Neural progenitor cell (in vitro differentiated cells): ENCODE results near the gene FAM180A. TPM values are rescaled to one million over a fixed set of nuclear protein-coding genes. Genes with fewer than 3 reads are reported as not detected.

Experiments
- DNase-seq: peaks from one replicate; pipeline ENCODE4 v3.0.0-alpha.2; 2016; ENCODE audit warnings: low spot score
- H2AFZ ChIP-seq: fragments of 200-600 bp; sonication (generic); replicated peaks from 2 replicates; pipeline ENCODE4 v1.6.1; 2016; ENCODE audit warnings: antibody characterized with exemption
- H3F3A ChIP-seq: fragments of 200-600 bp; sonication (generic); 2 replicates; pipeline ENCODE4 v1.6.1; 2016; ENCODE audit warnings: antibody characterized with exemption, low read depth
- H3K27ac ChIP-seq: fragments of 200-600 bp; sonication (generic); 2 replicates; pipeline ENCODE4 v1.5.1; 2016; ENCODE audit warnings: mild to moderate bottlenecking
- H3K27me3 ChIP-seq: fragments of 200-600 bp; sonication (generic); 2 replicates; pipeline ENCODE4 v1.6.1; 2016; ENCODE audit warnings: mild to moderate bottlenecking, moderate library complexity
- H3K36me3 ChIP-seq: fragments of 200-600 bp; sonication (generic); 2 replicates; pipeline ENCODE4 v1.5.1; 2016
- H3K4me1 ChIP-seq: fragments of 200-600 bp; sonication (generic); 2 replicates; pipeline ENCODE4 v1.6.1; 2016; ENCODE audit warnings: mixed run types
- H3K4me2 ChIP-seq: fragments of 200-600 bp; sonication (generic); 2 replicates; pipeline ENCODE4 v1.6.1; 2016
- H3K4me3 ChIP-seq: fragments of 200-600 bp; sonication (generic); 2 replicates; pipeline ENCODE4 v1.5.1; 2016
- H3K79me2 ChIP-seq: fragments of 200-600 bp; sonication (generic); 2 replicates; pipeline ENCODE4 v1.6.1; 2016; ENCODE audit warnings: low read depth
- H3K9ac ChIP-seq: fragments of 200-600 bp; sonication (generic); 2 replicates; pipeline ENCODE4 v1.6.1; 2016
- H3K9me3 ChIP-seq: fragments of 200-600 bp; sonication (generic); 2 replicates; pipeline ENCODE4 v1.5.1; 2016; ENCODE audit warnings: low read depth
- H4K20me1 ChIP-seq: fragments of 200-600 bp; sonication (generic); 2 replicates; pipeline ENCODE4 v1.6.1; 2016; ENCODE audit warnings: low read depth
- H3K27ac Mint-ChIP-seq: 3 replicates; pipeline ENCODE4 v1.8.0; 2021; ENCODE audit warnings: mixed read lengths
- H3K27me3 Mint-ChIP-seq: 2 replicates; pipeline ENCODE4 v1.8.0; 2022; ENCODE audit warnings: low read depth, mild to moderate bottlenecking, inconsistent platforms, moderate library complexity, mixed read lengths; ENCODE audit not compliant: insufficient read depth
- H3K36me3 Mint-ChIP-seq: 3 replicates; pipeline ENCODE4 v1.8.0; 2021; ENCODE audit warnings: mixed read lengths
- H3K4me1 Mint-ChIP-seq: 3 replicates; pipeline ENCODE4 v1.8.0; 2021; ENCODE audit warnings: mixed read lengths
- H3K4me3 Mint-ChIP-seq: 3 replicates; pipeline ENCODE4 v1.8.0; 2021; ENCODE audit warnings: mild to moderate bottlenecking, moderate library complexity, mixed read lengths
- H3K9me3 Mint-ChIP-seq: 3 replicates; pipeline ENCODE4 v1.8.0; 2020; ENCODE audit warnings: mixed read lengths
- CTCF ChIP-seq: fragments of 200-600 bp; sonication (generic); IDR thresholded peaks from 2 replicates; pipeline ENCODE4 v1.5.1; 2017; ENCODE audit warnings: antibody characterized with exemption, mild to moderate bottlenecking
- EZH2 ChIP-seq: fragments of 200-600 bp; sonication (generic); IDR thresholded peaks from 2 replicates; pipeline ENCODE4 v1.6.1; 2017; ENCODE audit warnings: antibody characterized with exemption, mild to moderate bottlenecking, moderate library complexity
- EZH2phosphoT487 ChIP-seq: fragments of 200-600 bp; sonication (generic); IDR thresholded peaks from 2 replicates; pipeline ENCODE4 v1.6.1; 2017; ENCODE audit warnings: antibody characterized with exemption
- total RNA-seq: library from RNA; depleted of rRNA; stranded (reverse); fragments of >200 nt; gene quantifications from 2 replicates; pipeline ENCODE4 v1.2.3, GENCODE V29; 2015; ENCODE audit warnings: low replicate concordance

Gene FAM180A
- total RNA-seq, 1 donor from 2014 or later: not detected

GRCh38 chr7:135681762-135682161, 66.9 kb downstream of the FAM180A start:
- H3K79me2 ChIP-seq: no peaks in the 10 kb centered on the region
- no peaks in the 10 kb centered on the region for H3K27me3 Mint-ChIP-seq
- no peak overlapping the region for H2AFZ ChIP-seq
- H3K27ac Mint-ChIP-seq: no peak overlapping the region
- no peaks in the 10 kb centered on the region for H3K27me3 ChIP-seq
- no peak for TF ChIP-seq CTCF
- TF ChIP-seq EZH2: no peak
- no peak for TF ChIP-seq EZH2phosphoT487
- no peak overlapping the region for H3K4me3 ChIP-seq
- no peaks in the 10 kb centered on the region for H3F3A ChIP-seq
- DNase-seq: no peak
- no peaks in the 10 kb centered on the region for H3K9me3 Mint-ChIP-seq
- no peaks in the 10 kb centered on the region for H3K4me1 ChIP-seq
- no peak overlapping the region for H3K4me3 Mint-ChIP-seq
- no peaks in the 10 kb centered on the region for H3K36me3 ChIP-seq
- H3K9ac ChIP-seq: no peak overlapping the region
- H3K9me3 ChIP-seq: no peaks in the 10 kb centered on the region
- peaks cover 2% of the 10 kb centered on the region for H3K4me1 Mint-ChIP-seq
- H3K36me3 Mint-ChIP-seq: peaks cover 22% of the 10 kb centered on the region
- H4K20me1 ChIP-seq: no peaks in the 10 kb centered on the region
- no peak overlapping the region for H3K27ac ChIP-seq
- no peak overlapping the region for H3K4me2 ChIP-seq

Other genes starting within 250 kb of the FAM180A start
- gene CNOT4, start 238.7 kb downstream of the FAM180A start, total RNA-seq: 19.1 and 21.4 TPM in 2 replicates
- gene NUP205, start 190.9 kb downstream of the FAM180A start, total RNA-seq: 158 and 183 TPM in 2 replicates
- gene STMP1, start 86.3 kb downstream of the FAM180A start, total RNA-seq: 26.4 and 30.4 TPM in 2 replicates
- 0.28 and 1.9 TPM in 2 replicates for gene SLC13A4, start 20.6 kb downstream of the FAM180A start, total RNA-seq
- 113 and 170 TPM in 2 replicates for gene MTPN, start 228.5 kb upstream of the FAM180A start, total RNA-seq